ENCODE results near the gene USP34.
A peak's percentile ranks its signal among the peaks of the same experiment; 100 is the strongest.

Gene USP34

GRCh38 chr2:61343141-61343540 lies 127.7 kb downstream of the USP34 start:
- H3K36me3 ChIP-seq (replicated peaks), result peaks cover 29% of the 10 kb centered on the region
- TF ChIP-seq CTCF (IDR thresholded peaks at IDR 0.05; ENCODE audit: low read depth, low read length, missing control alignments), result no peak
- H3K27me3 ChIP-seq (replicated peaks), result no peaks in the 10 kb centered on the region
- H3K4me3 ChIP-seq (ENCODE audit: low read depth, low read length), result no peak overlapping the region
- in situ Hi-C loops (cut with HindIII; ENCODE audit: low pct_ligation_motif_present, low sequenced_read_pairs), result no loop called here
- no peak overlapping the region for H3K27ac ChIP-seq
- no peak for DNase-seq

DNA sequence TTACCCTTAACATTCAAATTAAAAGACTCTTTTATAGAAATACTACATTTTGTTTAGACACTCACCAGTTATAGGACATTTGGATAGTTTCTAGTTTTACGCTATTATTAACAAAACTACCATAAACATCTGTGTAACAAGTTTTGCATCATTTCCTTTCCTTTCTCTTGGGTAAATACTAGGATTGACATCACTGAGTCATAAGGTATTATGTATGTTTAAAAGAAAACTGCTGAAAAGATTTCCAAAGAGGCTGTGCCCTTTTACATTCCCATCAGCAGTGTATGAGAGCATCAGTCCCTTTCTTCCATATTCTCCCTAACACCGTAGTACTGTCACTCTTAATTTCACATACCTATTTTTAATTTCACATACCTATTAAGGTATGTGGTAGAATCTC lies 130.6 kb downstream of the USP34 start:
- in situ Hi-C loops (cut with HindIII; ENCODE audit: low pct_ligation_motif_present, low sequenced_read_pairs), result no loop called here

GRCh38 chr2:61338447-61338846 lies 132.4 kb downstream of the USP34 start:
- TF ChIP-seq CTCF (IDR thresholded peaks at IDR 0.05; ENCODE audit: low read depth, low read length, missing control alignments), result no peak
- peaks cover 22% of the 10 kb centered on the region for H3K36me3 ChIP-seq (replicated peaks)
- in situ Hi-C loops (cut with HindIII; ENCODE audit: low pct_ligation_motif_present, low sequenced_read_pairs), result no loop called here
- no peak overlapping the region for H3K4me3 ChIP-seq (ENCODE audit: low read depth, low read length)
- H3K27me3 ChIP-seq (replicated peaks), result no peaks in the 10 kb centered on the region
- no peak for DNase-seq
- no peak overlapping the region for H3K27ac ChIP-seq

More for the DNA sequence above, 130.6 kb downstream of the USP34 start:
- peak overlapping the region; percentile 27 for H3K27ac ChIP-seq
- TF ChIP-seq CTCF (IDR thresholded peaks at IDR 0.05; ENCODE audit: low read depth, low read length, missing control alignments), result no peak
- H3K27me3 ChIP-seq (replicated peaks), result no peaks in the 10 kb centered on the region
- no peak overlapping the region for H3K4me3 ChIP-seq (ENCODE audit: low read depth, low read length)
- DNase-seq, result peak; percentile 27
- peaks cover 26% of the 10 kb centered on the region for H3K36me3 ChIP-seq (replicated peaks)

DNA sequence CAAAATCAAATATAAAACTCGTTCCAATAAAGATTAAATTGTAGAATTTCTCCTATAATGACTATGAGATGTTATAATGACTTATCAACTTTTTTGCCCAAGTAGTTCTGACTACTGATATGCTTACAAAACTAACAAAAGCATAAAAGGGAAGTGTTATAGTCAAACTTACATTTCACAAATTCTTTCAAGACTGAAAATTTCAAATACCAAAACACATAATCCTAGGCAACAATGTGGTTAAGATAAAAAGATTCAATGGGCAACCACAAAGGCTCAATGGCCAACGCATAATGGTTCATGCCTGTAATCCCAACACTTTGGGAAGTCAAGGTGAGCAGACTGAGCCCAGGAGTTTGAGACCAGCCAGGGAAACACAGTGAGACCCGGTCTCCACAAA lies 135.7 kb downstream of the USP34 start:
- in situ Hi-C loops (cut with HindIII; ENCODE audit: low pct_ligation_motif_present, low sequenced_read_pairs), result no loop called here
- no peaks in the 10 kb centered on the region for H3K27me3 ChIP-seq (replicated peaks)
- peaks cover 13% of the 10 kb centered on the region for H3K36me3 ChIP-seq (replicated peaks)
- TF ChIP-seq CTCF (IDR thresholded peaks at IDR 0.05; ENCODE audit: low read depth, low read length, missing control alignments), result no peak
- no peak overlapping the region for H3K4me3 ChIP-seq (ENCODE audit: low read depth, low read length)
- no peak overlapping the region for H3K27ac ChIP-seq
- no peak for DNase-seq

DNA sequence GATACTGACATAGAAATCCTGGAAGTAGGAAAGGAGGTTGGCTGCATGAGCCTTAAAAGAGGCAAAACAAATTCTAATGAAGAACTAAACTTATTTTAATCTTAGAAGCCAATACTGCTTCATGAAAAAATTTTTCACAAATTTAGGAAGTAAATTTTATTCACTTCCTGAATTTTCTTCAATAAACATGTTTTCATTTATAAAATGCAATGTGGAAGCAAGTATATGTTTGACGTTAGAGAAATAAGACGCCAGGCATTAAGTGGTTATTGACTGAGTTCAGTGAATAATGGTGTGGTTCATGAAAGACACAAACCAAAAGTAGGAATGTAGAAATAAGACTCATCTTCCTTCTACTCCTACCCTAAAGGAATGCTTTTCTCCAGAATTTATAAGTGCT lies 136.4 kb downstream of the USP34 start:
- in situ Hi-C loops (cut with HindIII; ENCODE audit: low pct_ligation_motif_present, low sequenced_read_pairs), result no loop called here
- no peaks in the 10 kb centered on the region for H3K27me3 ChIP-seq (replicated peaks)
- TF ChIP-seq CTCF (IDR thresholded peaks at IDR 0.05; ENCODE audit: low read depth, low read length, missing control alignments), result no peak
- H3K27ac ChIP-seq, result no peak overlapping the region
- H3K4me3 ChIP-seq (ENCODE audit: low read depth, low read length), result no peak overlapping the region
- DNase-seq, result no peak
- H3K36me3 ChIP-seq (replicated peaks), result peaks cover 19% of the 10 kb centered on the region

- no peak for TF ChIP-seq CTCF (IDR thresholded peaks at IDR 0.05; ENCODE audit: low read depth, low read length, missing control alignments)
- Histone ChIP-seq H3K27me3 (replicated peaks) (no peaks in the 10 kb centered on the region), H3K36me3 (replicated peaks) (peaks cover 17% of the 10 kb centered on the region), H3K27ac (no peak overlapping the region), H3K4me3 (ENCODE audit: low read depth, low read length) (no peak overlapping the region)
- no peak for DNase-seq
- in situ Hi-C loops (cut with HindIII; ENCODE audit: low pct_ligation_motif_present, low sequenced_read_pairs), result no loop called here
Observed at GRCh38 chr2:61328707-61329251, 142.1 kb downstream of the USP34 start.

Measured in brain microvascular endothelial cell (primary cell).